HFF-Myc (cell line): ENCODE data around the gene CNNM4.
A peak's percentile ranks its signal among the peaks of the same experiment; 100 is the strongest.

ENCODE experiments used
- DNase-seq: peaks from one replicate; pipeline ENCODE4 v3.0.0-alpha.2; 2011; ENCODE audit warnings: low read depth; ENCODE audit errors: extremely low read depth
- H3K4me3 ChIP-seq: replicated peaks from 2 replicates; pipeline ENCODE4 v1.5.1; 2011; ENCODE audit warnings: low read depth, mild to moderate bottlenecking, control low read depth, low read length
- TF ChIP-seq, protein P1 (sequence below): IDR thresholded peaks from 2 replicates; pipeline ENCODE4 v1.5.1; 2012; ENCODE audit warnings: mild to moderate bottlenecking, low read depth, low read length, control low read depth; ENCODE audit errors: missing control alignments

CNNM4 gene

DNA sequence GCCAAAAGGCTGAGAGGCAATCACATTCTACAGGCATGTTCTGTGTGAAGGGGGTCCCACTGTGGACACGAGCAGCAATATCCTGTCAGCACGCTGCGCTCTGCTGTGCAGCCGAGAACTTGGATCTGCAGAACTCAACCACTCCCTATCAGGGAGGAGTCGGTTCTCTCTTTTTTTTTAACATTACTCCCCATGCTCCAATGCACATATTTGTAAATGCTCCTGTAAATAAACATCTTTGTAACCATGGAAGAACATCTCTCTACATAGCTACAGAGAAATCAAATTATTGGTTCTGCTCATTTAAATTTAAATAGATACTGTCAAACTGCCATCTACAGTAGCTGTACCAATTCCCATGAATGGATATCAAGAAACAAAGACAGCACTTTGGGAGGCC lies 86.1 kb downstream of the CNNM4 start:
- no peak overlapping the region for H3K4me3 ChIP-seq
- no peak for DNase-seq
- TF ChIP-seq, protein P1, sequence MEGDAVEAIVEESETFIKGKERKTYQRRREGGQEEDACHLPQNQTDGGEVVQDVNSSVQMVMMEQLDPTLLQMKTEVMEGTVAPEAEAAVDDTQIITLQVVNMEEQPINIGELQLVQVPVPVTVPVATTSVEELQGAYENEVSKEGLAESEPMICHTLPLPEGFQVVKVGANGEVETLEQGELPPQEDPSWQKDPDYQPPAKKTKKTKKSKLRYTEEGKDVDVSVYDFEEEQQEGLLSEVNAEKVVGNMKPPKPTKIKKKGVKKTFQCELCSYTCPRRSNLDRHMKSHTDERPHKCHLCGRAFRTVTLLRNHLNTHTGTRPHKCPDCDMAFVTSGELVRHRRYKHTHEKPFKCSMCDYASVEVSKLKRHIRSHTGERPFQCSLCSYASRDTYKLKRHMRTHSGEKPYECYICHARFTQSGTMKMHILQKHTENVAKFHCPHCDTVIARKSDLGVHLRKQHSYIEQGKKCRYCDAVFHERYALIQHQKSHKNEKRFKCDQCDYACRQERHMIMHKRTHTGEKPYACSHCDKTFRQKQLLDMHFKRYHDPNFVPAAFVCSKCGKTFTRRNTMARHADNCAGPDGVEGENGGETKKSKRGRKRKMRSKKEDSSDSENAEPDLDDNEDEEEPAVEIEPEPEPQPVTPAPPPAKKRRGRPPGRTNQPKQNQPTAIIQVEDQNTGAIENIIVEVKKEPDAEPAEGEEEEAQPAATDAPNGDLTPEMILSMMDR = no peak

- no peak for DNase-seq
- no peak overlapping the region for H3K4me3 ChIP-seq
- TF ChIP-seq, protein P1 = no peak
These were observed 86.9 kb downstream of the CNNM4 start for GRCh38 chr2:96847586-96847985.

GRCh38 chr2:96848264-96848663 lies 87.6 kb downstream of the CNNM4 start:
- no peak for DNase-seq
- TF ChIP-seq, protein P1 = no peak
- no peak overlapping the region for H3K4me3 ChIP-seq

GRCh38 chr2:96852667-96853066 lies 92.0 kb downstream of the CNNM4 start:
- TF ChIP-seq, protein P1 = no peak
- no peak for DNase-seq
- no peak overlapping the region for H3K4me3 ChIP-seq

DNA sequence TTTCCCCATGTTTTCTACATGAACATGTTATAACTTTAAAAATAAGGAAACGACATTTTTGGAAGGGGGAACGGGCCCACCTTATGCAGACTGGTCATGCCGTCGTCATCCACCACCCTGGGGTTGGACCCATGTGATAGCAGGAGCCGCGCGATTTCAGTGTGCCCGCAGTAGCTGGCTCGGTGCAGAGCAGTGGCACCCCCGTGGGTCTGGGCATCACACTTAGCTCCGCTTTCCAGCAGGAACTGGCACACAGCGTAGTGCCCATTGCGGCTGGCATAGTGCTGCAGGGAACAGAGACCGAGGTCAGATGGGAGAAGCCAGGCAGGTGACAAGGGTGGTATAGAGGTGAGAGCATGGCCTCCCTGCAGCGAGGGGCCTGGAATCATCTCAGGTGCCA lies 92.6 kb downstream of the CNNM4 start:
- DNase-seq = no peak
- TF ChIP-seq, protein P1 = no peak
- no peak overlapping the region for H3K4me3 ChIP-seq

DNA sequence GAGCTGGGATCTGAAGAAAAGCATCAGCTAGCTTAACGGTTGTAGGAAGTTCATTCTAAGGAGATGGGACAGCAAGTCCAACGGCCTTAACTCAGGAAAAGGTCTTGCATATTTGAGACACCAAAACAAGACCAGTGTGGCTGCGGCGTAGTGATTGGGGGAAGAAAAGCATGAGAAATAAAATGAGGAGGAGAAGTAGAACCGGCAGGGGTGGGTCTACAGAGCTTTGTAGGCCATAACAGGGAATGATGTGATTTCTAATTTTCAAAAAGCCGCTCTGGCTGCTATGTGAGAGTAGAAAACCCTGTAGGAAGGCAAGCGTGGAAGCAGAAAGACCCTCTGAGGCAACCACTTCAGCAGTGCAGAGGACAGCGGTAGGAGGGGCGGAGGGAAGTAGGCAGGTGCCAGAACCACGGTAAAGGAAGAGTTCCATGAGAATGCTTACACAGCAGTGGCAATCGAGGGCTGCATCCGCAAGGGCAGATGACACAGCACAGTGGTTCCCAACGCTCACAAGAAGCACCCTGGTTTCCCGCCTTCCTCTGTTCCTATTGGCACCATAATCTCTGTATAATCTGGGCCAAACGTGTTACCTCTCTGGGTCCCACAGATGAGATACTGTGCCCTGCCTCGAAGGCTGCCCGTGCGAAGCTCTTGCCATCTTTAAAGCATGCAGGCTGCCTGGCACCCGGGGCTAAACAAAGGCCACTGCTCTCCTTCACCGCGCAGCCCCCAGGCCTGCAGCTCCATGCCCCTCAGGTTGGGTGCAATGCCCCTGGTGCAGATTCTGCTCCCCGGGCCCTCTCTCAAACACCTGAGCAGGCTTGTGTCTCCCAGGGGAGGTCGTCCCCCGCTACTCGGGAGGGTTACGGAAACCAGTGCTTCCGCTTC lies 96.3 kb downstream of the CNNM4 start:
- no peak for DNase-seq
- TF ChIP-seq, protein P1 = no peak

More for the DNA sequence above, 96.3 kb downstream of the CNNM4 start:
- H3K4me3 ChIP-seq = peak overlapping the region; percentile 77
